Neutrophil (primary cell): ENCODE measurements around the gene OR52W1.

Experiments used
- H3K27ac ChIP-seq: fragments of 200-600 bp; sonication (generic); 2 replicates; pipeline ENCODE4 v1.5.1; 2016; ENCODE audit warnings: mild to moderate bottlenecking, moderate library complexity
- H3K27me3 ChIP-seq: fragments of 200-600 bp; sonication (generic); 2 replicates; pipeline ENCODE4 v1.6.0; 2016; ENCODE audit warnings: mild to moderate bottlenecking
- H3K36me3 ChIP-seq: fragments of 200-600 bp; sonication (generic); 2 replicates; pipeline ENCODE4 v1.5.1; 2017
- H3K4me1 ChIP-seq, 2 experiments: fragments of 200-600 bp in 1 of 2; sonication (generic) in 1 of 2; 1 replicate in 1 of 2; 2 replicates in 1 of 2; pipeline versions ENCODE4 v1.5.1 to v1.6.1; 2013 to 2016; ENCODE audit warnings: low read depth in 1 of 2, low read length in 1 of 2, mild to moderate bottlenecking in 1 of 2, moderate library complexity in 1 of 2; ENCODE audit not compliant: control insufficient read depth in 1 of 2, insufficient read depth in 1 of 2
- H3K4me3 ChIP-seq, 2 experiments: fragments of 200-600 bp in 1 of 2; sonication (generic) in 1 of 2; 1 replicate in 1 of 2; 2 replicates in 1 of 2; pipeline ENCODE4 v1.5.1; 2013 to 2016; ENCODE audit warnings: low read depth in 1 of 2, low read length in 1 of 2, mild to moderate bottlenecking in 1 of 2, moderate library complexity in 1 of 2
- H3K9me3 ChIP-seq: fragments of 200-600 bp; sonication (generic); 2 replicates; pipeline ENCODE4 v1.5.1; 2016
- CTCF ChIP-seq: fragments of 200-600 bp; sonication (generic); IDR thresholded peaks from 2 replicates; pipeline ENCODE4 v1.5.1; 2016; ENCODE audit warnings: antibody characterized with exemption

Gene OR52W1

DNA sequence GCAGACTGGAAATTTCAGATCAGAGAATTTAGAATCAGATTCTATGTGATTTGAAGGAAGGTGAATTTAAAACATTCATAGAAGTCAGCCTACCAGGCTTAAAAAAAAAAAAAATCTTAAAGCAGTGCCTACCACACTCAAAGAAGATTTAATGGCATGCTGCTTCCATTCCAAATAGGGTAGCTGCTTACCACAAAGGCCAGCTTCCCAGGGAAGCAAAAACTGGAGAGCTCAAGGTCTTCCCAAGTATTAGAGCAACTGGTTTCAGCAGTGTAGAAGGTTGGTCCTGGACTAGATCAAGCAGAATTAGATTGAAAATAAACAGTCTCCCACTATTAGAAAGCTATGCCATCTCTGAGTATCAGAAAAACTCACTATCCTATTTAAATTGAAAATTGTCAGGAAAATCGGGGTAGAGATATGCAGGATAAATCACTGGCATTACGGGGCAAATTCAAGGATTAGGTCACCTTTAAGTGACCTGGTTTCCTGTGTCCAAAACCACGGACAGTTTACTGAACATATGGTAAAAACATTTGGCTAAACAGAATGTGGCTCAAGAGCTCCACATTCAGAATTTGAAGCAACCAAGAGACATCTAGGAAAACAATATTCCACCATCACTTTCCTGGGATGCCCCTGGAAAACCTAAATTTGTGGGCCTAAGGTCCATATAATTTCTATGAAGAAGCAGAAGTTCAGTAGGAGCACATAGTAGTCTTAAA, 7.6 kb downstream of the OR52W1 start:
- Histone ChIP-seq H3K9me3 (no peaks in the 10 kb centered on the region), H3K4me1 (peaks cover 60 to 64% of the 10 kb centered on the region in 2 experiments), H3K36me3 (peaks cover 41% of the 10 kb centered on the region), H3K27ac (peak overlapping the region; percentile 94), H3K27me3 (no peaks in the 10 kb centered on the region), H3K4me3 (no peak overlapping the region)
- no peak for TF ChIP-seq CTCF

- TF ChIP-seq CTCF: no peak
- Histone ChIP-seq H3K27me3 (no peaks in the 10 kb centered on the region), H3K36me3 (peaks cover 70% of the 10 kb centered on the region), H3K27ac (peak overlapping the region; percentile 49), H3K9me3 (no peaks in the 10 kb centered on the region), H3K4me1 (peaks cover 43 to 50% of the 10 kb centered on the region in 2 experiments), H3K4me3 (no peak overlapping the region)
Measured at GRCh38 chr11:6209801-6210200, 10.8 kb downstream of the OR52W1 start.

DNA sequence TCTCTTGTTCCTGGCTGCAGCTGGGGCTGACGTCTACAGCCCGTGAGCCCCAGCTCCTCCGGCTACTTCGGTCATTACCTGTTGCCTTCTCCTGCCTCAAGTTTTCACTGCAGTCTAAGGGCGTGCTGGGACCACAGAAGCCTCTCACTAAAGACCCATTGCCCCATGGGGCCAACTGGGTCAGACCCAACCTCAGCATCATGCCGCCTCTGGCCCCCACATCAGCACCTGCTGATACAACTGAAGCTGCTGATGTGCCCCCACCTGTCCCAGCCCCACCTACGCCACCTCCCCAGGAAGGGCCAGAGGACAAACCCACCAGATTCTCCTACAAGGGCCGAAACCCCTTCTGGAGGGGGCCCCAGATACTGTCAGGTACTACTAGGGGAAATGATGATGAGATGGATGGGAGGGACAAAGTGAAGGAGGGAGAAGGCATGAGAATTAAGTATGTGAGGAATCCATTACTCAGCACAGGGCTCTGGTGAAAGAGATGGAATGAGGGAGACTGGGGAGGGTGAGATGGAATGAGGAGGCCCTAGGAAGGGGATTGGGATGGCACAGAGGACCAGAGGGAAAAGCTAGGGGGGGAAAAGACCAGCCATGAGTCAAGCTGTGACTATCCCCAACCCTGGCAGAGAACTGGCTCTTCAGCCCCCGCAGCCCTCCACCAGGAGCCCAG, 11.4 kb downstream of the OR52W1 start:
- TF ChIP-seq CTCF: no peak
- Histone ChIP-seq H3K9me3 (no peaks in the 10 kb centered on the region), H3K27ac (peak overlapping the region; percentile 49), H3K4me3 (no peak overlapping the region), H3K4me1 (peaks cover 37 to 44% of the 10 kb centered on the region in 2 experiments), H3K36me3 (peaks cover 76% of the 10 kb centered on the region), H3K27me3 (no peaks in the 10 kb centered on the region)

DNA sequence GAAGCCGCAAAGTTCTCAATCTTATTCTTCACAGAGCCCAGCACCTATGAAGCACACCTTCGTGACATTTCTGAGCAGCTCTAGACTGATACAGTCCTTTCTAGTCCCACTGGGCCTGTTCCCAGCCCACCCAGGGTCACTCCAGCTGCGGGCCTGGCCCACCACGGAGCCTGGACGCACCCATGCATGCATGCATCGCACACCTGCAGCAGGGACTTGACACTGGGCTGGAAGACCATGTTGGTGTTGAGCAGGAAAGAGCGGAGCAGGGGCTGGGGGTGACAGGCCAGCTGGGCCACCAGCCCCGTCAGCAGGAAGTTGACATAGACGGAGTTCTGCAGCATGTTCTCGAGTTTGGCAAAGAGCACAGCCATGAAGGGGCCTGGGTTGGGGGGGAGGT, 15.5 kb downstream of the OR52W1 start:
- H3K36me3 ChIP-seq: peaks cover 96% of the 10 kb centered on the region
- H3K27ac ChIP-seq: no peak overlapping the region
- no peaks in the 10 kb centered on the region for H3K27me3 ChIP-seq
- no peak overlapping the region for H3K4me3 ChIP-seq
- no peak for TF ChIP-seq CTCF
- no peaks in the 10 kb centered on the region for H3K9me3 ChIP-seq
- H3K4me1 ChIP-seq: peaks cover 15 to 20% of the 10 kb centered on the region in 2 experiments

DNA sequence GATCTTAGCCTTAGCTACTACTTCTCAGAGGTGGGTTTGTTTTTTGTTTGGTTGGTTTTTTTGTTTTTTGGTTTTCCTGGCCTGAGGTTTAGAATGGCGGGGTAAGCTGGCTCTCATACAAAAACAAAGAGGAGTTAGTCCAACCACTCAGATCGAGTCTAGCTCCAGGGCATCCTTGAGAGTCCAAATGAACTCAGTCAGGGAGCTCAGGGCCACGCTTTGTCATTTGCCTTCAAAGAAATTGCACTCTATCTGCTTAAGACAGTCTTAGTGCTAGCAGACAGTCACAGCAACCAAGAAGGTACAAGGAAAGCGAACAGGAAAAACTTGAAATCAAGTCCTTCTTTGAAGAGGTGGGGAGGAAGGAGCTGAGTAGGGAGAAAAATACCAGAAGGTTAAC, 17.5 kb downstream of the OR52W1 start:
- Histone ChIP-seq H3K9me3 (no peaks in the 10 kb centered on the region), H3K36me3 (peaks cover 87% of the 10 kb centered on the region), H3K4me1 (peaks cover 16 to 19% of the 10 kb centered on the region in 2 experiments), H3K27ac (peak overlapping the region; percentile 47), H3K4me3 (no peak overlapping the region), H3K27me3 (no peaks in the 10 kb centered on the region)
- TF ChIP-seq CTCF: no peak
